Pulmonary artery endothelial cell (primary cell): ENCODE results near the gene PDZD8. TPM values are rescaled to one million over a fixed set of nuclear protein-coding genes. Genes with fewer than 3 reads are reported as not detected.

Experiments used
- DNase-seq: peaks from one replicate; pipeline ENCODE4 v3.0.0-alpha.2; 2011; ENCODE audit warnings: low read depth, low spot score
- total RNA-seq: library from RNA; depleted of rRNA; stranded (reverse); fragments of >200 nt; gene quantifications from 2 replicates; pipeline ENCODE4 v1.2.3, GENCODE V29; 2014

PDZD8 gene
- total RNA-seq = 13.5 and 15.3 TPM in 2 replicates

DNA sequence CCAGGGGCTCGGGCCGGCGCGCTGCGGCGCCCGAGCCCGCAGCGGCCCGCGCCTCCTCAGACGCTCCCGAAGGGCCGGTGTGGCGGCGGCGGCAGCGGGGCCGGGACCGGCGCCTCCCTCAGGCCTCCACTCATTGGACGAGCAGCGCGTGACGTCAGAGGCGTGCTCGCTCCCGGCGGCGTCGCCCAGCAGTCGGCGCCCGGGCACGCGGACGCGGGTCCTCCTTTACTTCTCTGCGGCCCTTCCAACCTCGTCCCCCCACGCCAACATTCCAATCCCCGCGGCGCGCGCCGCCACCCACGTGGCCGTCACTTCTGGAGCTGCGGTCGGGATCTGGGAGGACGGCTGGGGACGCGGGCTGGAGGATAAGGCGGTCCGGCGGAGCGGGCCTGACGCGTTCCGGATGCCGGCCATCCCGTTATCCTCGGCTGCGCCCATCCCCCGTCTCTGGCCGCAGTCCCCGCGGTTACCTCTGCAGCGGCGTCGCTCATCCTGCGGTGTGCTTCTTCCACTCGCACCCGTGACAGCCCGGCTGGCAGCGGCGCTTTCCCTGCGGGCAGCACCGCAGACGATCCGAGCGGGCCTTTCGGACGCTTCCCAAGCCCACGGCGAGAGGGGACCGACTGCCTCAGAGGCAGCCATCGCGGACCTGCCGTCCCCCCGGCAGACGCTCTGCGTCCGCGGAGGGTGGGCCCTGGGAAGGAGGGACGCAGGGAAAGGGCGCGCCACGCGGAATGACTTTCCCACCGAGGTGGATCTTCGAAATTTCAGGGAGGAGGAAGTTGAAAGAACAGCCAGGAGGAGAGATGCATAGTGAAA, at the start of gene PDZD8:
Gene PDZD8, minus strand, starts transcription at position 81 of the 819 bp plus-strand sequence. CDS start 213 bp downstream, outside the sequence.
- peak; percentile 72 for DNase-seq

GRCh38 chr10:117424171-117424570, 48.9 kb upstream of the PDZD8 start:
- no peak for DNase-seq

DNA sequence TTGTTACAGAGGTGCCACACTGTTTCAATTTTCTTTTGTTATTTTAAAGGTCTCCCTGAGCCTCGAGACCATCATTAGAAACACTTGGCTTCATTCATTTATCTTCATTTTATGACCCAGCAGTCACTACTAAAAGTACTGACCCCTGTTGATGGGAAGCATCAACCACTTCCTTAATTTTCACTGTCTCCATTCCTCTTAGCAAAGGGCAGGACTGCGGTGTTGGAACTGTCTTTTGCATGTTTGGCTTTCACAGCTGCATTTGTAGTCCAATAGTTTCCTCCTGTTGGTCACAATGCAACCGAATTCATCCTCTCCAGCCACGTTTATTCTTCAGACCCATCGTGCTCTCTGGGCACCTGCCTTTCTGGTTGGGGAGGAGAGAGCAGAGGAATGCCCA, 46.7 kb upstream of the PDZD8 start:
- DNase-seq = no peak

DNA sequence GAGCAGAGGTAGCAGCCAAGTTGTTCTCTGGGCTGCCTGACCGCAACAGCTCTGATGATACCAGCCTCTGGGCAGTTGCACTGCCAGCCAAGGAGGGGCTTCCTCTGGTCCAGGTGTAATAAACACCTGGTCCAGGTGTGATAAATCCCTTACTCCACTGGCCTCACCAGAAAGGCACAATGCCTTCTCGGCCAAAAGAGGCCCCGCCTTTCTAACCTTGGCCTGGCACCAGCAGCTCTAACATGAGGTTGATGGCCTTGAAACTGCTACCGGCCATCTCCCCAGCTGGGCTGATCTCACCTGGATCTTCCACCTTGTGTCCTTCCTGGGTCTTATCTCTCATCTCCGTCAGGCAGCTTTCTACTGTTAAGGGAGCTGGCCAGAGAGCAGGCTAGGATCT, 45.5 kb upstream of the PDZD8 start:
- no peak for DNase-seq

GRCh38 chr10:117419921-117420320, 44.7 kb upstream of the PDZD8 start:
- DNase-seq = no peak

DNA sequence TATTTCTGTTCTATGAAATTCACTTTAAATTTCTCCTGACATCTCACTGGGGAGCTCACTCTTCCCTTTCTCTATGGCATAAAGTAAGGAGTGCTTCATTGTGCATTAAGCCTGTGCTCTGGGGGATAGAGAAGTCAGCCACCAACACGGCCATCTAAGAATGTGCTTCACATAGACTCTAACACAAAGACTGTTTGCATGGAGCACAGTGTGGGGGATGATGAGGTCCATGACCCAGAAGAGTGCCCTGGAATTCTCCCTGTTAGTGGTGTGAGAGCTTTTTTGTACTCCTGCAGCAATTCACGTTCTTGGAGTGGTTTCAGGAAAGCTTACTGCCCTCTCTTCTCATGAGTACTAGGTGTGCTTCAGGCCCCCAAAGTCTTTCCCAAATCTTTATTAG, 43.9 kb upstream of the PDZD8 start:
- no peak for DNase-seq

- no peak for DNase-seq
Observed at GRCh38 chr10:117418121-117418520, 42.9 kb upstream of the PDZD8 start.

DNA sequence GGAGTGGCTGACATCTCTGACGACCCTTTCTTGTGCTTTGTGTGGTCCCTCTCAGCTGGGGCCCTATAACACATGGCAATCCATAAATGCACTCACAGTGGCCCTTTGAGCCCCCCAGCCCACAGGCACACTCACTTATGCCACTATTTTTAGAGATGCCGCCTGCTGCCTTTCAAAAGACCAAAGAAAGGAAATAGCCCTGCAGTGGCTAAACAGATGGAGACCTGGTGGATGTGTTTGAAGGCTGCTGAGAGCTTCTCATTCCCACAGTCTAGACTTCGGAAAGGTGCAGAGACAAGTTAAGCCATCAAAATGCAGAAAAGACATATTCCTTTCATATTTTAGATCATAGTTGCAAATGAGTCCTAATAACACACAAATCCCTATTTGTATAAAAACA, 42.0 kb upstream of the PDZD8 start:
- no peak for DNase-seq

- no peak for DNase-seq
Observed at GRCh38 chr10:117413928-117414618, 38.8 kb upstream of the PDZD8 start.

GRCh38 chr10:117412469-117413010, 37.3 kb upstream of the PDZD8 start:
- no peak for DNase-seq

DNA sequence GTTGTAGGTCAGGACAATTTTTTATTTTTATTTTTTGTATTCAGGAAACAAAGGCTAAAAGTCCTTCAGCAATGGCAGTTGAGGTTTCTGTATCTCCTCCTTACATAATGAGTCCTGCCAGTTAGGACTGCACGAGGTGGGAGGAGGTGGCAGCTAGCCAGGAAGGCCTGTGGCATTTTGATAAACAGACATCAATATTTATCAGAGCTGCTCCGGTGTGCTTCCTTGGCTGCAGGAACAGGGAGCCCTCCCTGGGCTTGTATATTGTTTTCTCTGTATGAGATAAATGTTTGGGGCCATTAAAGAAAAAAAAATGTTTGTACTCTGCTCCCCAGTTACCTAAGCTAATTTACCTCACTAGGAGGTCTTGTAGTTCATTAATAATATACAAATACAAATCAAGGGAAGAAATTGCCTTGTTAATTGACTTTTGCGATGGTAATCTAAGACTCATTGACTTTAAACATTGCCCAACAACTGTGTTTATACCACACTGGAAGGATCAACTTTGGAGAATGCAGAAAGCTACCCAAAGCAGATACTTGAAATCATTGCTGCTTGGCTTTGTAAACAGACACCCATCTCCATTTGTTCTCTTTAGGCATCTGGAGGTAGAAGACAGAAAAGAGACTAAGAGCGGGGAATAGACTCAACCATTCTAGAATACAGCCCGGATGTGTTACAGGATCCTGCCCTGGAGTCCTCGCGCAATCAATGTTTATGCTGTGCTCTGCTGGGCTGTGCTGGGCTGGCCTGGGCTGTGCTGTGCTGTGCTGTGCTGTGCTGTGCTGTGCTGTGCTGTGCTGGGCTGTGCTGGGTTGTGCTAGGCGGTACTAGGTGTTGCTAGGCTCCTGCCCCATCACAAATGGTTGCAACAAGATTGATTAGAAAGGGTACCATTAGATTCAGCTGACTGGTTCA, 36.5 kb upstream of the PDZD8 start:
- no peak for DNase-seq

- no peak for DNase-seq
Observed at GRCh38 chr10:117410557-117410956, 35.3 kb upstream of the PDZD8 start.

DNA sequence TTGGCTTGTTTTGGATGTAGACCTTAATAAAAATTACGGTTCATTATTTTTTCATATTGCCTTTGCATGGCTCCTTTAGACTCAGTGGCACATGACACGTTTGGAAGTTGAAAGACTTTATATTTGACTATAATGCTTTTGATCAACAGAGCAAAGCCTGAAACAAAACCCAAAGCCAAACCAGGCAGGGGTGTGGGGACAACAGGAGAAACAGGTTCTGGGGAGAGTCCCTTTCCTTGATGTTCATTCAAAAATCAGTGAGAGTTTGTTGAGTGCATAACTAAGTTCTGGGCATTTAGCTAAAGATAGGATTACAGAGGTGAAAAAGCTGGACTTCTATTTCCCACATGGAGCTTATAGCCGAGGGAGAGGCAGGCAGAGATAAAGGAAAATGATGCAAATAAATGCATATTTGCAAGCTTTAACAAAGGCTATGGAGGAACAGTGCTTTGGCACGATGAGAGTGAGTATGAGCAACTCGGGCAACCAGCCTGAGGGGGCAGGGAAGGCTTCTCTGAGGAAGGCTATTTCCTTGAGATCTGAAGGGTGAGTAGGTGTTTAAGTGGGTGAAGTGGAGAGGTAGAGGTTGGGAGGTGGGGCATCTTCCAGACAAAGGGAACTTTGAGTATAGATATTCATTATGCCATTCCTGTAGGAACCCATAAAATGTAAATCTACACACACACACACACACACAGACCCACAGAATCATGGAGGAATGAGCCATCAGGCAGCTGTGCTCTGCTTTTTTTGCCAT, 34.5 kb upstream of the PDZD8 start:
- no peak for DNase-seq

DNA sequence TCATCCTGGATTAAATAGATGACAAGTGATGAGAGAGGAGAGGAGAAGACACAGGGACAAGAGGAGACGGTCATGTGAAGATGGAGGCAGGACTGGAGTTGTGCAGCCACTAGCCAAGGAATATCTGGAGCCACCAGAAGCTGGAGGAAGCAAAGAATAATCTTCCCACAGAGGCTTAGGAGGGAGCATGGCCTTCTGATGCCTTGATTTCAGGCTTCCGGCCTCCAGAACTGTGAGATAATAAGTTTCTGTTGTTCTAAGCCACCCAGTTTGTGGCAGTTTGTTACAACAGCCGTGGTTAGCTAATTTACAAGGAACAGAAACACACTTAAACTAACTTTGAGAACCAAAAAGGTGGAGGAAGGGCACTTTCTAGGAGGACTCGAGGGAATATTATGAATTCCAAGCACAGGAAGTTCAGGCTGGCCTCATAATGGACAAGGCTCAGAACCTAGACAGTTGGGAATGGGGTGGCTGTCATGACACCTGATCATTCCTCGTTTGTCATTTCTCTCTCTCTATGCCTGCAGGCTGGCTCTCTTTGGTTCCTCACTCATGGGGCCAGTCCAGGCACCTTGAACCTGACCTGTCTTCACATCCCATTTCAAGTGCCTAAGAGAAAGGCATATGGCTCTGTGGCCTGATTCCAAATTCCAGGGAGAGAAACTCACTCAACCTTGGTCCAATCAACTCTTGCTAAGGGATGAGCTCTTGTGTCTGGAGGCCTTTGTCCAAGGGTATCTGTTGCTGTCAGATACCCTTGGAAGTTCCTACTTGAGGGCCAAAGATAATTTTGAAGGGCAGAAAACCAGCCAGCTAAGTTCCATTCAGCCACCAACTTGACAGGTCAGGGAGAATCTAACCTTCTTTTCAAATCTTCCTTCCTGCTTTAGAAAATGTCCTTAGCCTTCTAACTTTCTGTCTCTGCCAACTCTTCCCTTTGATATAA, 33.5 kb upstream of the PDZD8 start:
- no peak for DNase-seq

DNA sequence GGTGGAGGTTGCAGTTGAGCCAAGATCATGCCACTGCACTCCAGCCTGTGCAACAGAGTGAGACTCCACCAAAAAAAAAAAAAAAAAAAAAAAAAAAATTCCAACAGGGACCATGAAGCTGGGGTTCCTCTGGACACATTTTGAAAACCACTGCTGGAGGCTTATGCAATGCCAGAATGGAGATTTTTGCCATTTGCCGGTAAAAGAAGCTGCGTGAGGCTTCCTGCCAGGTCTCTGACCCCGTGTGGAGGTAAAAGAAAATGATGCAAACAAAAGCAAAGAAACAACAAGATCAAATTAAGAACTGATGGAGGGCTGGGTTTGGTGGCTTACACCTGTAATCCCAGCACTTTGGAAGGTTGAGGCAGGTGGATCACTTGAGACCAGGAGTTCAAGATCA, 30.5 kb upstream of the PDZD8 start:
- no peak for DNase-seq

GRCh38 chr10:117400329-117400728, 25.1 kb upstream of the PDZD8 start:
- DNase-seq = no peak

DNA sequence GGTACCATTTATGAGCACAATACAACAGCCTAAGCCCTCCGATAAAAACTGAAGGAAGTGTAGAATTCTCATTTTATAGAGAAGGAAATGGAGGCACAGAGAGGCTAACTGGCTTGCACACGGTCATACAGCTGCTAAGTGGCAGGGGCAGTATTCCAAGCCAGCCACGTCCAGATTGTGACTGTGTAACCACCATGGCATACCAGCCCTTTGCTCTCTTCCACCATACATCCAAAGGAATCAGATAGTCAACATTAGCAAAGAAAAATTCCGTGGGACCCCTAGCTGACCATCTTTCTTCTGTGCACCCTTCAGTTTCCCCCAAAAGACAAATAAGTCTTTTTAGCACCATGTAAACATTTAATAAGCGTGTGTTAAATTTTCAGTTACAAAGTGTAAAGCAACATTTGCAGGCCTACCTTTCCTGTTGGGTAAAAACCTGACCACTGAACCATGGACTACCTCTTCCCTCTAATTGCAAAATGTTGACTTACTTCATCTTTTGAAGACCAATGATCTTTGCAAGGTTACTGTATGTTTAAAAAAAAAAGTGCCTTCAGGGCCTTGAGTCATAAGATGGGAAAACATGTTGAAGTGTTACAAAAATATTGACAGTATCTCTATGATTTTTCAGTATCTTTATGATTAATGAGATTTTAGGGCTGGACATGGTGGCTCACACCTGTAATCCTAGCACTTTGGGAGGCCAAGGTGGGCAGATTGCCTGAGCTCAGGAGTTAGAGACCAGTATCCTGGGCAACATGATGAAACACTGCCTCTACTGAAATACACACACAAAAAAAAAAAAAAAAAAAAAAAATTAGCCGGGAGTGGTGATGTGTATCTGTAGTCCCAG, 24.3 kb upstream of the PDZD8 start:
- no peak for DNase-seq

DNA sequence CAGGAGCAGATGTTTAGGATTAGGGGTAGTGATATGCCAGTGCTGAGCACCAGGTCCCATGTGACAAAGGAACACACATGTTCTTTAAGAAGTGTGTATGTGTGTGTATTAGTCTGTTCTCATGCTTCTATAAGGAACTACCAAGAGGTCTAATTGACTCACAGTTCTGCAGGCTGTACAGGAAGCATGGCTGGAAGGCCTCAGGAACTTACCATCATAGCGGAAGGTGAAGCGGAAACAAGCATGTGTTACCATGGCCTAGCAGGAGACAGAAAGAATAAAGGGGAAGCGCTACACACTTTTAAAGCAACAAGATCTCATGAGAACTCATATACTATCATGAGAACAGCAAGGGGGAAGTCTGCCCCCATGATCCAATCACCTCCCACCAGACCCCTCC, 22.8 kb upstream of the PDZD8 start:
- DNase-seq = no peak
